GM12878 (cell line): ENCODE results near the gene GAS6. TPM values are rescaled to one million over a fixed set of nuclear protein-coding genes. Genes with fewer than 3 reads are reported as not detected.

Experiments
- ATAC-seq: fragments of 200-7000 bp; cut with Tn5 transposase; 3 replicates; pipeline ENCODE4 v1.9.1; 2020; ENCODE audit warnings: mild to moderate bottlenecking, moderate library complexity
- BruUV-seq: library from RNA; stranded (reverse); fragments of 400-500 nt; replicated peaks from 2 replicates; lab custom pipeline; 2021; lab: Mats Ljungman, UMichigan
- CTCF ChIA-PET: fragments of 300-600 bp; sonication (Branson Sonifier 250); formaldehyde crosslinking; extraction: SDS; loops from one replicate; lab custom pipeline; 2021; ENCODE audit warnings: inconsistent platforms; lab: Yijun Ruan, JAX
- POLR2A ChIA-PET: fragments of 350-600 bp; formaldehyde crosslinking; extraction: SDS; loops from one replicate; lab custom pipeline; 2021; ENCODE audit warnings: inconsistent platforms; lab: Charles Lee
- RAD21 ChIA-PET: fragments of 300-600 bp; sonication (Branson Sonifier 250); formaldehyde crosslinking; loops from one replicate; lab custom pipeline; 2023; ENCODE audit warnings: antibody characterized with exemption; ENCODE audit not compliant: unreplicated experiment; lab: Charles Lee
- SMC1A ChIA-PET: fragments of 300-600 bp; sonication (Branson Sonifier 250); formaldehyde crosslinking; loops from one replicate; lab custom pipeline; 2023; ENCODE audit not compliant: unreplicated experiment, uncharacterized antibody; lab: Charles Lee
- DNase-seq: peaks from one replicate; pipeline ENCODE4 v3.0.0-alpha.2; 2011; ENCODE audit warnings: low read depth, low spot score
- FAIRE-seq: peaks from 3 replicates; lab custom pipeline; 2011; peaks lifted over from hg19 to GRCh38; lab: Jason Lieb, UNC
- H2AFZ ChIP-seq: 2 replicates; pipeline ENCODE4 v1.6.0; 2011; ENCODE audit warnings: low read depth, low read length, control low read depth; ENCODE audit not compliant: control insufficient read depth
- H3K27ac ChIP-seq: 2 replicates; pipeline ENCODE4 v1.5.1; 2011; ENCODE audit warnings: control low read depth; ENCODE audit not compliant: control insufficient read depth, insufficient read depth
- H3K27me3 ChIP-seq, 2 experiments: replicated peaks in 1 of 2; 2 replicates each; pipeline versions ENCODE4 v1.6.0 to v1.6.1; 2011; ENCODE audit warnings: low read length in 1 of 2; ENCODE audit not compliant: control insufficient read depth in 2 of 2, insufficient read depth in 2 of 2
- H3K36me3 ChIP-seq, 2 experiments: 2 replicates each; pipeline ENCODE4 v1.5.1; 2011; ENCODE audit warnings: low read length in 1 of 2; ENCODE audit not compliant: control insufficient read depth in 2 of 2, insufficient read depth in 2 of 2
- H3K4me1 ChIP-seq: 2 replicates; pipeline ENCODE4 v1.6.1; 2011; ENCODE audit warnings: mild to moderate bottlenecking, low read length, moderate library complexity, mixed read lengths; ENCODE audit not compliant: control insufficient read depth, insufficient read depth
- H3K4me2 ChIP-seq: 2 replicates; pipeline ENCODE4 v1.6.0; 2011; ENCODE audit warnings: control low read depth; ENCODE audit not compliant: control insufficient read depth, insufficient read depth
- H3K4me3 ChIP-seq: fragments of 200-600 bp; sonication (generic); 2 replicates; pipeline ENCODE4 v1.5.1; 2016
- H3K79me2 ChIP-seq: 2 replicates; pipeline ENCODE4 v1.6.0; 2011; ENCODE audit warnings: low read length; ENCODE audit not compliant: control insufficient read depth, insufficient read depth
- H3K9ac ChIP-seq: 2 replicates; pipeline ENCODE4 v1.8.0; 2011; ENCODE audit warnings: low read length, control low read depth, mixed read lengths; ENCODE audit not compliant: control insufficient read depth, insufficient read depth
- H3K9me3 ChIP-seq: replicated peaks from 3 replicates; pipeline ENCODE4 v1.5.1; 2011; ENCODE audit warnings: mild to moderate bottlenecking, low read length; ENCODE audit not compliant: control insufficient read depth, insufficient read depth
- H4K20me1 ChIP-seq: 2 replicates; pipeline ENCODE4 v1.6.0; 2011; ENCODE audit not compliant: control insufficient read depth, insufficient read depth
- BHLHE40 ChIP-seq, 2 experiments: fragments of 450-650 bp in 1 of 2; IDR thresholded peaks; 2 replicates each; pipeline ENCODE4 v1.6.1; 2011 to 2017; ENCODE audit warnings: low read depth in 2 of 2, borderline replicate concordance in 1 of 2, improper control_type of control experiment in 1 of 2, low read length in 1 of 2, mild to moderate bottlenecking in 1 of 2
- EED ChIP-seq: sonication (generic); IDR thresholded peaks from 2 replicates; pipeline ENCODE4 v1.6.1; 2016; ENCODE audit warnings: antibody characterized with exemption, low read depth
- FOXM1 ChIP-seq: IDR thresholded peaks from 2 replicates; pipeline ENCODE4 v1.6.1; 2012; ENCODE audit warnings: low read depth, mild to moderate bottlenecking, inconsistent platforms, low read length, moderate library complexity
- MTA2 ChIP-seq: fragments of 450-650 bp; IDR thresholded peaks from 2 replicates; pipeline ENCODE4 v1.6.1; 2016; ENCODE audit warnings: low read depth, mild to moderate bottlenecking, moderate library complexity
- NR2F1 ChIP-seq: fragments of 450-650 bp; conservative IDR thresholded peaks from 2 replicates; pipeline ENCODE4 v1.6.1; 2017; ENCODE audit warnings: mild to moderate bottlenecking
- POLR2AphosphoS2 ChIP-seq: IDR thresholded peaks from 2 replicates; pipeline ENCODE4 v1.6.1; 2011; ENCODE audit warnings: low read depth, mild to moderate bottlenecking, low read length, improper control_type of control experiment, moderate library complexity
- SMAD1 ChIP-seq: fragments of 450-650 bp; IDR thresholded peaks from 2 replicates; pipeline ENCODE4 v1.6.1; 2018; ENCODE audit warnings: mild to moderate bottlenecking, low read depth; ENCODE audit not compliant: partially characterized antibody
- SREBF1 ChIP-seq: IDR thresholded peaks from 2 replicates; pipeline ENCODE4 v1.6.1; 2012; ENCODE audit warnings: mild to moderate bottlenecking, low read length
- SREBF2 ChIP-seq: IDR thresholded peaks from 2 replicates; pipeline ENCODE4 v1.6.1; 2012; ENCODE audit warnings: mild to moderate bottlenecking, low read length
- SRF ChIP-seq, 2 experiments: IDR thresholded peaks; 2 replicates each; pipeline ENCODE4 v1.6.1; 2011; ENCODE audit warnings: low read depth in 2 of 2, low read length in 2 of 2, mild to moderate bottlenecking in 1 of 2, moderate library complexity in 1 of 2
- WGBS: methylation state at CpG from one replicate; pipeline ENCODE4 v1.1.6; 2016; ENCODE audit warnings: low lambda C conversion rate; ENCODE audit not compliant: insufficient replicate concordance, insufficient coverage; ENCODE audit errors: missing lambda C conversion rate; 5-methylcytosine and 5-hydroxymethylcytosine counted together
- in situ Hi-C: fragments of 300-500 bp; cut with MboI; formaldehyde crosslinking; loops from 9 replicates; pipeline ENCODE4 v1.14.3; 2018; ENCODE audit warnings: mixed read lengths
- intact Hi-C: fragments of 100-400 bp; cut with micrococcal nuclease; formaldehyde crosslinking; loops from one replicate; pipeline ENCODE4 v1.14.2; 2022; ENCODE audit not compliant: unreplicated experiment
- polyA plus RNA-seq, 11 experiments: library from polyadenylated mRNA; depleted of rRNA in 4 of 11; unstranded in 6 of 11; stranded (reverse) in 5 of 11; fragments of >200 nt; fragmentation: Nextera tagmentation in 4 of 11; fragmentation: Illumina TruSeq in 1 of 11; extraction: Ambion mirVana in 4 of 11; extraction: Trizol in 1 of 11; gene quantifications; 1 replicate in 1 of 11; 2 replicates in 10 of 11; pipeline versions ENCODE4 v1.2.1 to v1.2.3, GENCODE V29; 2011 to 2016; ENCODE audit warnings: inconsistent platforms in 2 of 11, missing spikeins in 2 of 11, low read depth in 1 of 11
- total RNA-seq, 4 experiments: library from RNA; depleted of rRNA in 3 of 4; stranded (reverse); fragments of >200 nt in 3 of 4; fragmentation: Illumina TruSeq in 1 of 4; extraction: Trizol in 1 of 4; gene quantifications; 2 replicates each; pipeline versions ENCODE4 v1.2.1 to v1.2.3, GENCODE V29; 2013 to 2021
- TF ChIP-seq, protein P1 (sequence below): fragments of 450-650 bp; conservative IDR thresholded peaks from 2 replicates; pipeline ENCODE4 v1.6.1; 2017; ENCODE audit warnings: mild to moderate bottlenecking, moderate library complexity

GAS6 gene
- total and polyA plus RNA-seq, 10 of the 15 experiments (the other 5 are each of a cell fraction or from before 2014, with no cell fraction given): 0.03 to 0.59 (median 0.10) TPM; not detected in 2

DNA sequence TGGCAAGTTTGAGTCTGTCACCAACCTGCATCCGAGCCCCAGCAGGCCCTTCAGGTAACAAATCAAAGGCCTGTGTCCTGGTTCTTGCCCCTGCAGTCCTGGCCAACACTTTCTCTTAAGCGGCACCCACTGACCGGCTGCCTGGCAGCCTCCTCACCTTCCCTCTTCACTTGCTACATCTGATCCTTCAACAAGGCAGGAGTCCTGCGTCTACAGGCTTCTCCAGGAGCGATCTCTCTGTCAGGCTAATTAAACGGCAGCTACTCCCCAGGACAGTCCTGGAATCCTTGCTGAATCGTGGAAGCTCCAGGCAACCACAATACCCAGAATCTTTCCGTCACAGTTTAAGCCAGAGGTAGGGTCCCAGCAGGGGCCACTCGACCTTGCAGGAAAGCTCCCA is 41.1 kb upstream of the GAS6 start:
- Histone ChIP-seq H2AFZ (no peak overlapping the region), H3K9ac (no peak overlapping the region), H3K4me2 (no peak overlapping the region), H3K36me3 (no peaks in the 10 kb centered on the region), H3K79me2 (no peaks in the 10 kb centered on the region), H3K4me3 (no peak overlapping the region), H3K27ac (no peak overlapping the region), H3K27me3 (peaks cover 0 to 1% of the 10 kb centered on the region in 2 experiments; a peak in 2 of 4 replicates), H3K9me3 (no peaks in the 10 kb centered on the region), H4K20me1 (no peaks in the 10 kb centered on the region), H3K4me1 (no peaks in the 10 kb centered on the region)
- 48% methylated on average over 9 of the region's 9 CpGs for WGBS
- TF ChIP-seq SREBF2: no peak
- TF ChIP-seq FOXM1: no peak
- TF ChIP-seq, protein P1, sequence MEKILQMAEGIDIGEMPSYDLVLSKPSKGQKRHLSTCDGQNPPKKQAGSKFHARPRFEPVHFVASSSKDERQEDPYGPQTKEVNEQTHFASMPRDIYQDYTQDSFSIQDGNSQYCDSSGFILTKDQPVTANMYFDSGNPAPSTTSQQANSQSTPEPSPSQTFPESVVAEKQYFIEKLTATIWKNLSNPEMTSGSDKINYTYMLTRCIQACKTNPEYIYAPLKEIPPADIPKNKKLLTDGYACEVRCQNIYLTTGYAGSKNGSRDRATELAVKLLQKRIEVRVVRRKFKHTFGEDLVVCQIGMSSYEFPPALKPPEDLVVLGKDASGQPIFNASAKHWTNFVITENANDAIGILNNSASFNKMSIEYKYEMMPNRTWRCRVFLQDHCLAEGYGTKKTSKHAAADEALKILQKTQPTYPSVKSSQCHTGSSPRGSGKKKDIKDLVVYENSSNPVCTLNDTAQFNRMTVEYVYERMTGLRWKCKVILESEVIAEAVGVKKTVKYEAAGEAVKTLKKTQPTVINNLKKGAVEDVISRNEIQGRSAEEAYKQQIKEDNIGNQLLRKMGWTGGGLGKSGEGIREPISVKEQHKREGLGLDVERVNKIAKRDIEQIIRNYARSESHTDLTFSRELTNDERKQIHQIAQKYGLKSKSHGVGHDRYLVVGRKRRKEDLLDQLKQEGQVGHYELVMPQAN: no peak
- no peak for TF ChIP-seq MTA2
- no peak for TF ChIP-seq BHLHE40 (IDR thresholded peaks at IDR 0.05; ENCODE audit: borderline replicate concordance in 1 of 2, low read depth in 2 of 2, low read length in 1 of 2)
- TF ChIP-seq SMAD1: no peak
- no peak for TF ChIP-seq NR2F1
- TF ChIP-seq SREBF1: no peak
- no peak for TF ChIP-seq POLR2AphosphoS2
- TF ChIP-seq EED: no peak
- TF ChIP-seq SRF (IDR thresholded peaks at IDR 0.05; ENCODE audit: low read depth in 2 of 2, low read length in 2 of 2): no peak
- ChIA-PET SMC1A (interaction anchor here (1.2 kb wide), 1 partner anchor 19 kb away, joined by 3 read pairs; no protein-coding TSS in a partner anchor), CTCF (no interaction called here), RAD21 (no interaction called here), POLR2A (no interaction called here)
- intact Hi-C loops: no loop called here
- DNase-seq (no peak), ATAC-seq (no peak), FAIRE-seq (no peak)
- no TSS peak for BruUV-seq
- in situ Hi-C loops: no loop called here
